ENCODE results near the gene ETV6.

DNA sequence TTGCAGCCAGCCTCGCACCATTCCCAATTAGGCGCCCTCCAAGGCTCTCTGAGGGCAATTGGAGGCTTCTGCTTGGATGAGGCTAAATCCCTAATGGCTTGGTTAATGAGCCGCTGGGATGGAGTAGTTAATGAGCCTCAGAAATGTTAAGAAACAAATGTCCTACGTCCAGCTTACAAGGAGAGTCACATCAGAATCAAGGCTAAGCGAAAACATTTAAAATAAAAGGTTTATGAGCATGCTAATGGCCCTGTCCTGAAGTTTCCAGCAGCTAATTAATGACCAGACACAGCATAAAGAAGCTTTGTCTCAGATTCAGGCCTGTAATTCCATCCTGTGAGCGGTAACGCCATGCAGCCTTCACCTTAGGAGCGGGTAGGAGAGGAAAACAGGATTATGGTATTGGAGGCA, 220.6 kb downstream of the ETV6 start:
- TF ChIP-seq TP53 (CRISPR knock-in tag; IDR thresholded peaks at IDR 0.05) = no peak
- TF ChIP-seq, protein P1, sequence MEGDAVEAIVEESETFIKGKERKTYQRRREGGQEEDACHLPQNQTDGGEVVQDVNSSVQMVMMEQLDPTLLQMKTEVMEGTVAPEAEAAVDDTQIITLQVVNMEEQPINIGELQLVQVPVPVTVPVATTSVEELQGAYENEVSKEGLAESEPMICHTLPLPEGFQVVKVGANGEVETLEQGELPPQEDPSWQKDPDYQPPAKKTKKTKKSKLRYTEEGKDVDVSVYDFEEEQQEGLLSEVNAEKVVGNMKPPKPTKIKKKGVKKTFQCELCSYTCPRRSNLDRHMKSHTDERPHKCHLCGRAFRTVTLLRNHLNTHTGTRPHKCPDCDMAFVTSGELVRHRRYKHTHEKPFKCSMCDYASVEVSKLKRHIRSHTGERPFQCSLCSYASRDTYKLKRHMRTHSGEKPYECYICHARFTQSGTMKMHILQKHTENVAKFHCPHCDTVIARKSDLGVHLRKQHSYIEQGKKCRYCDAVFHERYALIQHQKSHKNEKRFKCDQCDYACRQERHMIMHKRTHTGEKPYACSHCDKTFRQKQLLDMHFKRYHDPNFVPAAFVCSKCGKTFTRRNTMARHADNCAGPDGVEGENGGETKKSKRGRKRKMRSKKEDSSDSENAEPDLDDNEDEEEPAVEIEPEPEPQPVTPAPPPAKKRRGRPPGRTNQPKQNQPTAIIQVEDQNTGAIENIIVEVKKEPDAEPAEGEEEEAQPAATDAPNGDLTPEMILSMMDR (IDR thresholded peaks at IDR 0.05) = no peak
- TF ChIP-seq POLR2A (IDR thresholded peaks at IDR 0.05; ENCODE audit: low read length) = no peak
- TF ChIP-seq MAX (IDR thresholded peaks at IDR 0.05) = no peak
- TF ChIP-seq RAD21 (conservative IDR thresholded peaks at IDR 0.05 in 1 of 2, IDR thresholded peaks at IDR 0.05 in 1 of 2) = no peak
- no peak for TF ChIP-seq SREBF2 (IDR thresholded peaks at IDR 0.05)
- no peak for TF ChIP-seq BCL3 (IDR thresholded peaks at IDR 0.05)
- TF ChIP-seq REST (IDR thresholded peaks at IDR 0.05) = no peak

Measured in A549 (cell line).